22Rv1 (cell line): Measurements from ENCODE around the gene LIN28A.
"Not testable (repeated sequence)": the region's sequence is repeated elsewhere in the genome, so short reads cannot be mapped to it uniquely, and the experiment has no call there.

Experiments
- H3K27ac ChIP-seq: fragments of 450-650 bp; 2 replicates; pipeline ENCODE4 v1.5.1; 2017
- CTCF ChIP-seq: fragments of 450-650 bp; IDR thresholded peaks from 2 replicates; pipeline ENCODE4 v1.5.1; 2017; ENCODE audit warnings: mild to moderate bottlenecking
- ZFX ChIP-seq: fragments of 450-650 bp; IDR thresholded peaks from 2 replicates; pipeline ENCODE4 v1.6.1; 2017; ENCODE audit warnings: antibody characterized with exemption, borderline replicate concordance

Gene LIN28A

GRCh38 chr1:26375081-26375480 lies 35.5 kb upstream of the LIN28A start:
- TF ChIP-seq ZFX (no peak), CTCF (no peak)
- no peak overlapping the region for H3K27ac ChIP-seq

DNA sequence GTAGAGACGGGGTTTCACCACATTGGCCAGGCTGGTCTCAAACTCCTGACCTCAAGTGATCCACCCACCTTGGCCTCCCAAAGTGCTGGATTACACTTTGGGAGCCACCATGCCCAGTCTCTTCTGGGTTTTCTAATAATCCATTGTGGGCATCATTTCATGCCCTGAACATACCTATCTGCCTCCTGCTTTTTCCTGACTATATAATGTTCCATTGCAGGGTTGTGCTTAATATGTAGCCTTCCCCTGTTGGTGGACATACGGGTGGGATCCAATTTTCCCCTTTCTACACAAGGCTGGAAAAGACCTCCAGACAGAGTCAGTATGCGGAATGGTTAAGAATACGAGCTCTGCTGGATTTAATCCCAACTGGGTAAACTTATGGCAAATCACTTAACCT lies 34.6 kb upstream of the LIN28A start:
- H3K27ac ChIP-seq = no peak overlapping the region
- no peak for TF ChIP-seq CTCF
- TF ChIP-seq ZFX = no peak

DNA sequence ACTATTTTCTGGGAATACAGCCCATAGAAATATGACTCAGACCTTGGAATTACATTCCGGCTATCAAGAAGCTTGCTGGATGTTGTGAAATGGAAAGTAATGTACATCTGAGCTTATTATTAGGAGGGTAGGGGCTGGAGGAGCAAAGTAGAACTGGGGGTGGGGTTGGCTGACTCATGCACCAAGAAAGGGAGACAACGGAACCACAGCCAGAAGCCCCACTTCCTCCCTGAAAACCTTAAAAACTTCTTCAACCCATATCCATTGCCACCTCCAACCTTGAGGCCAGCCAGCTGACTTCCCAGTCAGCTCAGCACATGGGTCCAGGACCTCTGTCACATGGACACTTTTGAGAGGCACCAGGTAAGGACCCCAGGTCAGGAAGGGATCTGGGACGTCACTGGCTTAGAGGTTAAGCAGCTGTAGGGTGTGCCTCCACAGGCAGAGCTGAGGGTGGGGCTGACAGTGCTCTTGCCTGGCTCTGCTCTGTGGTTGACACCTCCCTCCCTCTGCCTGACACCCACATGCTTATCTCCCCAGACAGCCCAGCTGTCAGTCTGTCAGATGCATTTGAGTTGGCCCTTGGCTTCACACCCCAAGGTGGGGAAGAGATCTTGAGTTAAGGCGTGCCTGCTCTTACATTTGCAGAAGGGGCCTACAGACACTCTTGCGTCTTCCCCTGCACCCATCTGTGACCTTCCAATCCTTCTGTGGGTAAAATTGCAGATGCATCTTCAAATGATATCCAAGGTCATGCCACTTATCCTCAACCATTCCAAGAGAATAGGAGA lies 32.3 kb upstream of the LIN28A start:
- no peak overlapping the region for H3K27ac ChIP-seq
- TF ChIP-seq CTCF (no peak), ZFX (no peak)

GRCh38 chr1:26378879-26379251 lies 31.8 kb upstream of the LIN28A start:
- no peak overlapping the region for H3K27ac ChIP-seq
- TF ChIP-seq ZFX = no peak
- TF ChIP-seq CTCF = no peak

DNA sequence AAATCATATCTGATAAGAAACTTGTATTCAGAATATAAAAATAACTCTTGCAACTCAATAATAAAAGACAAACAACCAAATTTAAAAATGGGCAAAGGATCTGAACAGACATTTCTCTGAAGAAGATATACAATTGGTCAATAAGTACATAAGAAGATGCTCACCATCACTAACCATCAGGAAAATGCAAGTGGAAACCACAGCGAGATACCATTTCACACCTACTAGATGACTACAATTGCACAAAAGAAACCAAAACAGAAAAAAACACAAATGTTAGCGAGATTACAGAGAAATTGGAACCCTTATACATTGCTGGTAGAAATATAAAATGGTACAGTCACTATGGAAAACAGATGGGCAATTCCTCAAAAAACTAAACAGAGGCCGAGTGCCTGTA lies 26.5 kb upstream of the LIN28A start:
- H3K27ac ChIP-seq = no peak overlapping the region
- TF ChIP-seq ZFX (no peak), CTCF (no peak)

DNA sequence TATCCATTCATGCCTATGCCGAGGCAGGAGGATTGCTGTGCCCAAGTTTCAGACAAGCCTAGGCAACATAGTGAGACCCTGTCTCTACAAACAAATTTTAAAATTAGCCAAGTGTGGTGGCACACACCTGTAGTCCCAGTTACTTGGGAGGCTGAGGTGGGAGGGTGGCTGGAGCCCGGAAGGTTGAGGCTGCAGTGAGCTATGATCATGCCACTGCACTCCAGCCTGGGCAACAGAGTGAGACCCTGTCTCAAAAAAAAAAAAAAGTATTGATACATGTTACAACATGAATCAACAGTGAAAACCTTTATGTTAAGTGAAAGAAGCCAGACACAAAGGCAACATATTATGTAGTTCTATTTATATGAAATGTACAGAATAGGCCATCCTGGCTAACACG lies 25.6 kb upstream of the LIN28A start:
- not testable (repeated sequence) for H3K27ac ChIP-seq

DNA sequence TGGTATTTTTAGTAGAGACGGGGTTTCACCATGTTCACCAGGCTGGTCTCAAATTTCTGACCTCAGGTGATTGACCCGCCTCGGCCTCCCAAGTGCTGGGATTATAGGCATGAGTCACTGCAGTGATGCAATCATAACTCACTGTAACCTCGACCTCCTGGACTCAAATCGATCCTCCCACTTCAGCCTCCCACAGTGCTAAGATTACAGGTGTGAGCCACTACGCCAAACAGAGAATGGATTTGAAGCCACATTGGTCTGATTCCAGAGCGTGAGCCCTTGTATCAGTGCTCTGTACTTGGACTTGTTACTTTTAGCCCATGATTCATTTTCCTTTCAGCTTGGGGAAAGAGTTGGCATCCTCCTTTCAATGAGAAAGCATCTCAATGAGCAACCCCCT lies 23.2 kb upstream of the LIN28A start:
- no peak overlapping the region for H3K27ac ChIP-seq

More for the DNA sequence above, 23.2 kb upstream of the LIN28A start:
- TF ChIP-seq CTCF (no peak), ZFX (no peak)
